ENCODE results near the gene RRP15. TPM values are rescaled to one million over a fixed set of nuclear protein-coding genes. Genes with fewer than 3 reads are reported as not detected.

RRP15 gene
- total and polyA plus RNA-seq, 2 of the 8 experiments (the other 6 are each of a cell fraction or from before 2014, with no cell fraction given) = 3.7 to 52.8 TPM

DNA sequence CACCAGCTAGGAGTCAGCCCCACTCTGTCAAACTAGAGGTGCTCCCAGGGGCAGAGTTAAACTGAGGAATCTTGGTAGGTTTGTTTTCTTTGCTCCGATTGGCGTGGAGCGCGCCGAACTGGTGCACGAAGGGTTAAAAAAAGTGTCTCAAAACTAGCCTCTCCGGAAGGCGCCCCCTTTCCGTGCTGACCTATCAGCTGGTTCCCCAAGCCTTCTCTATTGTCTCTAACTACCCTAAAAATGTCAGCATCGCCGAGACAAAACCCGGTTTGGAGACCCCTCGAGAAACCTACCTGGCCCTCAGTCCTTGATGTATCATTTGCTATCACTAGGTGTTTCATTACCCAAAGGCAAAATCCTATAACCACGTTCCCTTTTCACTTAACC lies 62.2 kb downstream of the RRP15 start:
- Histone ChIP-seq H3K79me2 (ENCODE audit: control insufficient read depth in 1 of 2, insufficient read depth in 2 of 2, low read length in 2 of 2) (no peaks in the 10 kb centered on the region), H2BK12ac (ENCODE audit: low read depth, low read length) (no peak overlapping the region), H3K56ac (replicated peaks; ENCODE audit: insufficient read length, low read depth, low read length) (no peak overlapping the region), H3K9ac (replicated peaks in 1 of 4; ENCODE audit: extremely low read depth in 1 of 4, low read depth in 3 of 4, low read length in 3 of 4) (peak overlapping the region in 1 of 4 experiments; percentile 47; a peak in 1 of 7 replicates), H2BK20ac (ENCODE audit: low read length) (no peak overlapping the region), H2AFZ (ENCODE audit: low read length) (peak overlapping the region; percentile 94), H3K4ac (replicated peaks; ENCODE audit: insufficient read length, low read depth, low read length) (no peak overlapping the region), H3K4me1 (replicated peaks in 1 of 4; ENCODE audit: control insufficient read depth in 3 of 4, insufficient read depth in 4 of 4, low read length in 3 of 4) (no peaks in the 10 kb centered on the region; a peak in 3 of 7 replicates), H4K8ac (ENCODE audit: extremely low read depth, insufficient read depth, low read length) (no peak overlapping the region), H3K9me3 (ENCODE audit: insufficient read depth in 2 of 2, low read depth in 1 of 2, low read length in 1 of 2) (no peaks in the 10 kb centered on the region), H3K79me1 (ENCODE audit: low read depth, low read length) (no peaks in the 10 kb centered on the region), H3K18ac (ENCODE audit: extremely low read depth, low read length) (peak overlapping the region; percentile 76; the same call in 1 of the 2 replicates), H3K4me3 (ENCODE audit: extremely low read depth in 1 of 4, insufficient read depth in 2 of 4, low read depth in 3 of 4, low read length in 4 of 4) (peak overlapping the region; percentile 72 to 88 (median 80)), H2BK120ac (replicated peaks; ENCODE audit: low read depth, low read length) (no peak overlapping the region), H3K27me3 (replicated peaks in 1 of 4; ENCODE audit: control insufficient read depth in 3 of 4, extremely low read depth in 1 of 4, insufficient read depth in 3 of 4, low read length in 3 of 4) (peaks cover 0 to 16% (median 6%) of the 10 kb centered on the region in 4 experiments; a peak in 5 of 7 replicates), H3K23ac (ENCODE audit: insufficient read length) (no peak overlapping the region), H3K4me2 (ENCODE audit: insufficient read depth in 1 of 2, low read depth in 2 of 2, low read length in 2 of 2) (peak overlapping the region; percentile 83 to 95), H3K36me3 (ENCODE audit: control insufficient read depth in 2 of 4, insufficient read depth in 4 of 4, low read length in 3 of 4) (no peaks in the 10 kb centered on the region), H4K91ac (replicated peaks; ENCODE audit: insufficient read length, low read length) (no peak overlapping the region), H4K20me1 (replicated peaks in 1 of 2; ENCODE audit: control insufficient read depth in 1 of 2, insufficient read depth in 2 of 2, low read length in 2 of 2) (no peaks in the 10 kb centered on the region), H2BK5ac (ENCODE audit: low read depth, low read length) (no peak overlapping the region), H2BK15ac (ENCODE audit: low read length) (no peak overlapping the region), H3K27ac (ENCODE audit: low read depth, low read length) (no peak overlapping the region), H3K14ac (ENCODE audit: insufficient read length) (no peak overlapping the region), H3K23me2 (ENCODE audit: low read depth, low read length) (peaks cover 24% of the 10 kb centered on the region), H2AK5ac (ENCODE audit: low read depth, low read length) (no peak overlapping the region), H4K5ac (ENCODE audit: insufficient read length, low read depth, low read length) (peak overlapping the region; percentile 48)
- CTCF ChIA-PET (ENCODE audit: partially characterized antibody) = interaction anchor here (1.0 to 1.4 kb wide), 2 partner anchors 9 to 171 kb away, joined by 3 to 6 read pairs; no protein-coding TSS in a partner anchor
- TF ChIP-seq SIN3A (conservative IDR thresholded peaks at IDR 0.05 in 1 of 2, IDR thresholded peaks at IDR 0.05 in 1 of 2; ENCODE audit: low read depth in 1 of 2, low read length in 2 of 2) (0 out of 4 replicates have a peak, but pooled peaks of 1 of the 2 experiments have one; percentile 33), RAD21 (IDR thresholded peaks at IDR 0.05 in 1 of 2, conservative IDR thresholded peaks at IDR 0.05 in 1 of 2; ENCODE audit: low read depth in 2 of 2, low read length in 2 of 2) (0 out of 4 replicates have a peak, but pooled peaks have one; percentile 1 to 4), ASH2L (IDR thresholded peaks at IDR 0.05; ENCODE audit: low read length) (peak; percentile 46), POLR2A (IDR thresholded peaks at IDR 0.05; ENCODE audit: control extremely low read depth in 1 of 2, low read depth in 2 of 2, low read length in 2 of 2) (no peak)
- POLR2A ChIA-PET (ENCODE audit: partially characterized antibody) = no interaction called here
- WGBS, 2 experiments (ENCODE audit: extremely low coverage in 1 of 2, insufficient coverage in 1 of 2, insufficient read length in 1 of 2, insufficient replicate concordance in 2 of 2, low coverage in 1 of 2, low lambda C conversion rate in 2 of 2, missing lambda C conversion rate in 1 of 2) = 1% methylated on average over 14 of the region's 14 CpGs; no CpG with 5 or more reads in 1 of the 2 experiments
- FAIRE-seq (no peak), DNase-seq (ENCODE audit: low read depth in 1 of 2, low spot score in 2 of 2) (peak in 1 of 2 experiments; percentile 70)

All from H1 (cell line).